Mammary epithelial cell (primary cell): ENCODE results near the gene GOLGA8B.

Source experiments
- EZH2 ChIP-seq: IDR thresholded peaks from 2 replicates; pipeline ENCODE4 v1.6.1; 2012; ENCODE audit warnings: low read length, inconsistent platforms, borderline replicate concordance
- TF ChIP-seq, protein P1 (sequence below), 2 donors: IDR thresholded peaks in 1 of 2; conservative IDR thresholded peaks in 1 of 2; 2 replicates each; pipeline ENCODE4 v1.5.1; 2011 to 2012; ENCODE audit warnings: inconsistent platforms in 2 of 2, low read length in 2 of 2, mild to moderate bottlenecking in 2 of 2, control low read depth in 1 of 2, low read depth in 1 of 2; ENCODE audit not compliant: insufficient read depth in 1 of 2; ENCODE audit errors: extremely low read depth in 1 of 2

DNA sequence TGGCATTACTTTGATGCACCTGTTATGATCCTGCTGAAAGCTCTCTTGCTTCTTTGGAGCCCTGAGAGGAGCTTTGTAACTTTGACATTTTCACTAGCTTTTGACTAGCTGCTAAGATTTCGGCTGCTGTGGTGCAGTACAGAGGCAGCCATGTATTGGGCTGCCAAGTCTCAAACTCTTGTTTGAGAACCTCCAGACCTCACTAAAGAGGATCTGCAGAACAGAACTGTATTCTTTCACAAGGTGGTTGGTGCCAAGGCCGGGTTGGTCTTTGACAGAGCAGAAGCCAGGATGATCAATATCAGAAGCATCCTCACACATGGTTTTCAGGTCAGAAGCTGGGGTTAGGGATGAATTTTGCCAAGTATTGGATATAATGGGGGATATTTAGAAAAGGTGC lies 34.6 kb upstream of the GOLGA8B start:
- TF ChIP-seq, protein P1, sequence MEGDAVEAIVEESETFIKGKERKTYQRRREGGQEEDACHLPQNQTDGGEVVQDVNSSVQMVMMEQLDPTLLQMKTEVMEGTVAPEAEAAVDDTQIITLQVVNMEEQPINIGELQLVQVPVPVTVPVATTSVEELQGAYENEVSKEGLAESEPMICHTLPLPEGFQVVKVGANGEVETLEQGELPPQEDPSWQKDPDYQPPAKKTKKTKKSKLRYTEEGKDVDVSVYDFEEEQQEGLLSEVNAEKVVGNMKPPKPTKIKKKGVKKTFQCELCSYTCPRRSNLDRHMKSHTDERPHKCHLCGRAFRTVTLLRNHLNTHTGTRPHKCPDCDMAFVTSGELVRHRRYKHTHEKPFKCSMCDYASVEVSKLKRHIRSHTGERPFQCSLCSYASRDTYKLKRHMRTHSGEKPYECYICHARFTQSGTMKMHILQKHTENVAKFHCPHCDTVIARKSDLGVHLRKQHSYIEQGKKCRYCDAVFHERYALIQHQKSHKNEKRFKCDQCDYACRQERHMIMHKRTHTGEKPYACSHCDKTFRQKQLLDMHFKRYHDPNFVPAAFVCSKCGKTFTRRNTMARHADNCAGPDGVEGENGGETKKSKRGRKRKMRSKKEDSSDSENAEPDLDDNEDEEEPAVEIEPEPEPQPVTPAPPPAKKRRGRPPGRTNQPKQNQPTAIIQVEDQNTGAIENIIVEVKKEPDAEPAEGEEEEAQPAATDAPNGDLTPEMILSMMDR (conservative IDR thresholded peaks at IDR 0.05 in 1 of 2, IDR thresholded peaks at IDR 0.05 in 1 of 2; ENCODE audit: extremely low read depth in 1 of 2, insufficient read depth in 1 of 2, low read depth in 1 of 2, low read length in 2 of 2): no peak
- no peak for TF ChIP-seq EZH2
